Dedifferentiated amniotic fluid mesenchymal stem cell (primary cell): ENCODE data around the gene NAMPT.

Experiments
- DNase-seq: peaks from one replicate; pipeline ENCODE4 v3.0.0-alpha.2; 2016; ENCODE audit errors: extremely low spot score

NAMPT gene

DNA sequence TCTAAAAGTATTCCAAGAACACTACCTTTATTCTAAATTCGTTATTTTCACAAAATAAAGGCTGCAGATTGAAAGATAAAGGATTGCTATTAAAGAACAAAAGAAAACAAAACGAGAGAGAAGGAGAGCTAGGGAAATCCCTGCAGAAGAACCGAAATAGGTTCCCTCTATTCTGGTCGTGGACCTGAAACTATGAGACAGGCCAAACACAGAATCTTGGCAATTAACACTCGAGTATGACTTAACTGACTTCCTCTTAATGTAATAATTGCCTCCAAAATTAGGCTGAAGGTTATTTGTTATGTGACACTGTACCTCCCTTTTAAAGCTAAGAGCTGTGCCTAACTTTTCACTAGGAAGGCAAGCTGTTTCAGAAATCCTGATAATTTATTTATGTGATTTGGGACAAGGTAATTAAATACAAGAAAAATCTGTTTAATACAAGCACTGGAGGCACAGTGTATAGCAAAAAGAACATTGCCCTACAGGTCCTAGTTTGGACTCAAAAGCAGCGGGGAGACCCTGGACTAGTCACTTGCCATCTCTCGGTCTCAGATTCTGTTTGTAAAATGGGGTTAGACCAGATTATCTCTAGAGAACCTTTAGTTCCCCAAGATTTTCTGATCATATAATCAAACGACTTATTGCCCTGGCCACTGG, 11.6 kb downstream of the NAMPT start:
- no peak for DNase-seq

DNA sequence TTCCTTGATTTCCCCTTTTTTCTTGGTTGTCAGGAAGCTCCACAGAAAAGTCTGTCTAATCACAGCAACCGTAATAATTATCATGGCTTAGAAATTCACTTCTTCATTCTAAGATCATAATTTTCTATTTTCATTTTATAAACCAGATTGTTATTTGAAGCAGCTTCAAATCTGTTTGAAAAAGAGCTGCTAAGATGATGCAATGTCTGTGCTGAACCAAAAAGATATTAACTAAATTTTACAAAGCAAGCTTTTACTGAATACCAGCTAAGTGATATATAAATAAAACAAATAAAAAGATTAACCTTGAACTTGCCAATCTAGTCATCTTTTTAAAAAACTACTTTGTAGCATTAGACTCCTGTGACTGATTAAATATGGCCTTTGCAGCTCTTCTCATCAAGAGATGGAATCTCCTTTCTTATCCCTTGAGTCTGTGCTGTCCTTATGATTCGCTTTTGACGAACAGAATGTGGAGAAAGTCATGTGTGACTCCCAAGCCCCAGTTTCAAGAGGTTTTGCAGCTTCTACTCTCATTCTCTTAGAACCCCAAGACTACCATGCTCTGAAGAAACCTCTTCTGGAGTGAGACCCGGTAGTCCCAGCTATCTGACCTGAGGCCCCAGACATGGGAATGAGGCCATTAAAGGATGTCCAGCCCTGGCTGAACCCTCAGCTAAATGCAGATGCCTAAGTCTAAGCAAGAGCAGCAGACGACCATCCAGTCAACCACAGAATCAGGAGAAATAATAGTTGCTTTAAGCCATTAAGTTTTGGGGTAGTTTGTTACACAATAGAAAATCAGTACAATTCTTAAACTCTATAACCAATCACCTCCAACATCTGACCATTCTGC, 14.4 kb downstream of the NAMPT start:
- no peak for DNase-seq

DNA sequence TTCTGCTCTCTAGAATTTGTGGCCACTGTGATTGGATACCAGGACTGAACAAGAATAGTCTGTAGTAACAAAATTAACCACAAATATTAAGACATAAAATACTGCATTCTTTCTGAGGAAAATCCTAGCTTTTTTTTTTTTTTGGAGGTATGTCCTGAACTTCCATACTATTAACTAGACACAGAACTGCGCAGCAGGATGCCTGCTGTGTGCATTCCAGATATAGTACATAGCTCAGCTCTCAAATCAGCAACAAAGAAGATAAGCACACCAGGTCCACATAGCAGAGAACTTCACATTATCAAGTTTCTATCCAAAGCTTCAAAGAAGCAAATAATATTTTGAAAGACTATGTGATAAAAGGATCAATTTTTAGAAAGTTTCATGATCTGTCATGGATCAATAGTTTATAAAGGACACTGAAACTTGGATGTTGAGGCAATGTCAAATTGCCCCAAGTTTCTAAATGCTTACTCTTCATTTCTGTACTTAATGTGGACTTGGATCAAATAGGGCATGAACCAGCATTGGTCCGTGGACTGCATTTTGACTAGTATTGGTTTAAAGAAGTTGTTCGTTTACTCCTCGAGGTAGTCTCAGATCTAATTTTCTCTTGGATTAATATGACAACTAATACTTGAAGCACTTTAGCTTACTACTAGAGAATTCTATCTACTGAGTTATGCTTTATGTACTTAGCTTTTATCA, 15.4 kb downstream of the NAMPT start:
- no peak for DNase-seq

DNA sequence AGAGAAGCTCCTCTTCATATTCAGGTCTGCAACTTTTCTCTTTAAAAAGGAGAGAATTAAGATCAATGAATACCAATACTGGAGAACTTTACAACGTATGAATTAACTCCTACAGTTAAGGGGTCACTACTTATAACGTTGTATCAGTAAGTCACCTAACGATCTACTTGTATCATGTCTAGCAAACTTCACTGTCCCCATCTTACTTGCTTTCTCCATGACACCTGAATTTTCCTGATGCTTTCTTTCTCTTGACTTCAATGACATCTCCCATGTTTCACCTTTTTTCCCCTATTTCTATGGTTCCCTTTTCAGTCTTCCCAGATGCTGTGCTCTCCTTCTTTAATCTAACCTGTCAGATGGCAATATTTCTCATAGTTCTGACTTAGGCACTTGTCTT, 19.6 kb downstream of the NAMPT start:
- DNase-seq, result no peak

DNA sequence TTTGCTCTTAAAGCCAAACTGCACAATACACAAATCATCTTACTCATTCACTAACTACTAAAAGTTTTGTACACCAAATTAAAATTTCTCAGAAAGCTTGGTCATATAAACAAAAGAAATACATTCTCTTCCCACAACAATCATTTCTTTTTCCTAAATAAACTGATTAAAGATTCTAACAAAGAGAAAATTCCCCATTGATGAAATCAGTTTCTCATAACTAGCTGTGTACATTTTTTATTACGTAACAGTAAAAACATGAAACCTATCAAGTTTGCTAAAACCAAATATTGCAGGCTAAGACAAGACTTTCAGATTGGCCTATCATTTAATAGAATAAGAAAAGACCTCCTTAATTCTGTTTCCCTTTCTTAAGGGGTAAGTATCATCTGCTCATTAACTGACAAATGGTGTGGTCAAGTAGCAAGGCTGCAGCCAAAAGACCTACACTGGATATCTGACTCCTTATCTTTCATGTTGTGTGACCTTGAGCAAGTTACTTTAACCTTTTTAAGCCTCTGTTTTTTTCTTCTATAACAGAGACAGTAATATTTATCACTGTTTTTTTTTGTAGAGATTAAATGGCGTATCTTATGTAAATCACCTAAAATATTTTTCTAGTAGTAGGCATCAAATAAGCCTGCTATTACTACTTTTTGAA, 22.4 kb downstream of the NAMPT start:
- DNase-seq, result no peak

DNA sequence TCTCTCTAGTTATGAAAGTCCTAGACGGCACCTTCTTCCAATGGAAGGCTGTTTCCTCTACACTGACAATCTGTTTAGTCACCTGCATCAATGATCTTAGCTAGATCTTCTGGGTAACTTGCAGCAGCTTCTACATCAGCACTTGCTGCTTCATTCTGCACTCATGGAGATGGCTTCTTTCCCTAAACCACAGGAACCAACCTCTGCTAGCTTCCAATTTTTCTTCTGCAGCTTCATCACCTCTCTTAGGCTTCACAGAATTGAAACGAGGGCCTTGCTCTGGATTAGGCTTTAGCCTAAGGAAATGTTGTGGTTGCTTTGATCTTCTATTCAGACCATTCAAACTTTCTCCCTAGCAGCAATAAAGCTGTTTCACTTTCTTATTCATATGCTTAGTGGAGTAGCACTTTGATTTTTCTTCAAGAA, 24.6 kb downstream of the NAMPT start:
- DNase-seq, result no peak

DNA sequence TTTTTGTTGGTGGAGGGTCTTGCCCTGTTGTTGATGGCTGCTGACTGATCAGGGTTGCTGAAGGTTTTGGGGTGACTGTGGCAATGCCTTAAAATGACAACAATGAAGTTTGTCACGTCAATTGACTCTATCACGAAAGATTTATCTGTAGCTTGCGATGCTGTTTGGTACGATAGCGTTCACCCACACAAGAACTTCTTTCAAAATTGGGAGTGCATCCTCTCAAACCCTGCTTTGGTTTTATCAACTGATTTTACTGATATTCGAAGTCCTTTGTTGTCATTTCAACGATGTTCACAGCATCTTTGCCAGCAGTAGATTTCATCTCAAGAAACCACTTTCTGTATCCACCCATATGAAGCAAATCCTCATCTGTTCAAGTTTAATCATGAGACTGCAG, 26.0 kb downstream of the NAMPT start:
- DNase-seq, result no peak

DNA sequence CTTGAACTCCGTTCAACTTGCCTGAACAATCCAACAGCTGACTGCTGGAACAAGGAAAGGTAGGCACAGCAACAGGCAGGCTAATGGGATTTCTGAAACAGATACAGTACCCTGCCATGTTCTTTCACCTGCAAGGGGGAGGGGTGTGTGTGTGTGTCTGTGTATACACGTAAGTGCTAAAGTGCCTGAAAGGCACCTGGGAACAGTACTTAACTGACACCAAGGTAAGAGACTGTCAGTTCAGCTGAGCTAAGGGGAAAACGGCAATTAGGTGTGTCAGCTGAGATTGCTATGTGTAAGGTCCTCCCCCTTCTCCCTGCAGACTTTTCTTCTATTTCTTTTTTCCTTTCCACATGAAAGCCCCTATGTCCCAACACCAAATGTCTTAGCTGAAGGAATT, 27.0 kb downstream of the NAMPT start:
- no peak for DNase-seq

DNA sequence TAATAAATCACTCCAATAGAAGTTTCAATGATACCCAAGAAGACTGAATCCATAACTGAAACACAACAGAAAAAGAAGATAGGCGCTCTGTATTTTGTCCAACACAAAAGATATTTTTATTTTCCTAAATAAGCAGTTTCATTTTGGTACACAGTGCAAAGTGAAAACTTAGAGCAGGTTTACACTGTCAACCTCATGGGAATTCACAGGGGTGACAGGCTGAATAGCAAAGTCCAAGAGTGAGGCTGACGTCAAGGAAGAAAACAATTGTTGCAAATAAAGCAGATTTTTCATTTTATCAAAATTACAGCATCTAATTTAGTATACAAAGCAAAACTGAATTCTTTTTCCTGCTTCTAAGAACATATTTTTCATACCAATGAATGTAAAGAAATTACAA, 28.6 kb downstream of the NAMPT start:
- no peak for DNase-seq

DNA sequence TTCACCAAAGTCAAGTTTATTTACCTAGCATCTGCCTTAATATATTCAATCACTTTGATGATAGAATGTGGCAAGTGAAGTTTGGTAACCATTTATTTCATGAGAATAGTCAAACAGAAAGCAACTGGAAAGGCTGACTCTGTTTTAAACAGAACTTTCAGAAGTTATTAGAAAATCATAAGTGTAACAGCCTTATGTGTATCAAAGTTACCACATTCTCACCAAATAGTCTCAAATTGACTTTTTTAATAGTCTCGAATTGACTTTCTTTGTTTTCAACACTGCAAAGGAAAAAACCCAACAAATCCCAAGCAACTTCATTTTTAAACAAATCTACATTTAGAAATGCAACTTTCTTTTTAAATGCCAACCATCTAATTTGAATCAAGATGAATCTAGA, 29.5 kb downstream of the NAMPT start:
- no peak for DNase-seq

DNA sequence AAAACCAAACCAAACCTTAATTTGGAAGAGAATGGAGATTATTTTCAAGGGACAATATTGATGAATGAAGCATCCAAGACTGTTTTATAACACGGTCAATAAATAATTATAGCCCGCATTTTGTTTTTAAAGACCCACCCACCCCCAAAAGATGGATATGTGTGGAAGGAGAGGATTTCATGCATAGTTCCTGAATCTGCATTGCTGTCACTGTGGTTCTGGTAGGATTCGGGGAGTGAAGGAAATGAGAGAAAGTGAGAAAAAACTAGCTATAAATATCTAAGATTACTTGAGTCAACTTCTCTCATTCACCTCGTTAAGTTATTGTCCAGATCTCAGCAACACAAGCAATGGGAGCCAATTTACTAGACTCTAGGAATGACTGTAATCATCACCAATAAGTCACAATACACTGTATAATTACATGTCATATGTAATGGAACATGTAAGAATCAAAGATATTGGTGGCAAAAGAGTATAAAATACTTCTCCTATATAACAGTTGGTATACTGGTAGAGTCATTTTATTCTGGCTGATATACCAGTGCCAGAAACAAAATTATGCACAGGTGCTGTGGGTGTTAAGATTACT, 30.2 kb downstream of the NAMPT start:
- no peak for DNase-seq

DNA sequence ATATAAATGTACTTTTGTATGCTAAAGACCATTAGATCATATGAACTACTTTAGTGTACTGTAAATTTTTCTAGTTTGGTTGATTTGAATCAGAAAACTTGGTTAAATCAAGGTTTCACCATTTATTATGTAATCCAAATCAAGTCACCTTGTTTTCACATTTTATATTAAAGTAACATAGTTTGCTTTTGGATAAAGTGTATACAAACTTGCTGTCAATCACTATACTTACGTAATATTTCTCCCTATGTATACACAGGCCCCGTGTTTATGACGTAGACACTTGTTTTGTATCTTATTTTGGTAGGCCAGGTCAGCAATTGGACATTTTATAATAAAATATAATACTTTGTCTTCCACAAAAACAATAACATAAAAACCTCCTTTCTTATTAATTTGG, 32.2 kb downstream of the NAMPT start:
- DNase-seq, result no peak

DNA sequence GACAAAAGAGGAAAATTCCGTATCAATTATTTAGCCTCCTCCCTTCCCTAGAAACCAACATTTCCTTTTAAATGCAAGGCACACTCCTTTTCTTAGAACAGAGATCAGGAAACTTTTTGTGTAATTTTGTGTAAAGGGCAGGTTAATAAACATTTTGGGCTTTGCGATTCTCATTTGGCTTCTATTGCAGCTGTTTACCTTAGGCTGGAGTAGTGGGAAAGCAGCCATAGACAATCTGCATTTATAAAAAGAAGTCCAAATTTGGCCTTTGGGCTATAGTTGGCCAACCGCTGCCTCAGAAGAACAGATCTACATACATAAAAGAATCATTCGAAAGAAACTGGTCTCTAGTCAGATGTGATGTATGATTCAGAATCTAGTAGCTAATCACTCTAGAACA, 35.3 kb downstream of the NAMPT start:
- DNase-seq, result no peak

DNA sequence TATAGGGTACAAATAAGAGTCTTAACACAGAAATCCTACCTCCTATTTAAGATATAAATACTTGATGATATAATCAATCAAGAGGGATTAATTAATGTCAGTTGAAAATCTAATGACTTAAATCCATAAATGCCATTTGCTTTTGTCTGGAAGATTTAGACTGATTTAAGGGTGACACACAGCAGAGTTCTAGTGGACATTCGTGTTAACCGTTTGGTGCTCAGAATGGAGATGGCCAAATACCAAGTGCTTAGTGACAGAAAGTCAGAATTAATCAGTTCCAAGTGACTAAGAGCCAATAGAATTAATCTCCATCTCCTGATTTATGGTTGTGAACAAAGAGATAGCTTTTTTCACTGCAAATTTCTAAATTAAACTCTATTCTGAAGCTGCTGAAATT, 36.2 kb downstream of the NAMPT start:
- DNase-seq, result no peak

DNA sequence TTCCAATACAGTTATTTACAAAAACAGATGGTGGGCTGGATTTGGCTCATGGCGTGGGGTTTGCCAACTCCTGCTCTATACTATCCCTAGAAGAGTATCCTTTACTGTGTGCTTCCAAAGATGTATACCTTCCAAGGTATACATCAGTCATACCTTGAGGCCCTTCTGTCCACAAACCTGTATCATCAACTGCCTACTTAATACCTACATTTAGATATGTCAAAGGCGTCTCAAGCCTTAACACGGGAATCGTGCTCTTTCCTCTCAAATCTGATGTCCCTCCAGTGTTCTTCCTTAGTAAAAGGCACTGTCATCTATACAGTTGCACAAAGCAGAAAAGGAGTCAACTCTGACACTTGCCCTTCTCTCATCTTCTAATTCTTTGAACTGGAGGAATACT, 36.9 kb downstream of the NAMPT start:
- DNase-seq, result no peak

DNA sequence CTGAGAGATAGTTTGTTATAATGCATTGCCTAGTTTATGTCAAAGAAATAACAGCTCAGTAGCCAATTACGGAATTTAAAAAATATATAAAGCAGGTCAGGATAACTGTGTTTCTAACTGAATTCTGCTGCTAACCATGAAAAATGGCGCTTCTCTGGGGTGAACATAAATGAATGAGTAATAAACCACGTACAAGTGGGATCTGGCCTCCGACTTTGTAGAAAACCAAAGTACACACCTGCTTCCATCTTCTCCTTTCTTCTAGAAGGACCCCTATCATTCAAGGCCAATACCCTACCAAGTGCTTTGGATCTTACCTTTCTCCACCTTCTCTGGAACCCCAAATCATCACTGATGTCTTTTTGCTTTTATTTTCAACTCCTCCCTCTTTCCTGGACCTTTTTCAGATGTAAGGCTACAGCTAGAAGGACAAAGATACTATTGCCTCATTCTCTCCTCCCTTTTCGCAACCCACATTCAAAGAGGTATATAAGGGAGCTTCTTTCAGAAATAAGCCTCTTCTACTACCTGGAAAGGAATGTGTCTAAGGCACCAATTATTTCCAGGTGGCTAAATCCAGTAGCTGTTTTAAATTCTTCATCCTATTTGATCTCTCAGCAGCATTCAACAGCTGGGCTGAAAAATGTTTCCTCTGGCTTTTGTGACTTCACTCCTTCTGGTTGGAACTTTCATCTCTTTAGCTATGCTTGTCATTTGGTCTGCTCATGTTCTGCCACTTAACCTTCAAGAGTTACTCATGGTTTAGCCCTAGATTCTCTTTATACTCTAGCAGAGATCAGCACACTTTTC, 37.7 kb downstream of the NAMPT start:
- no peak for DNase-seq

DNA sequence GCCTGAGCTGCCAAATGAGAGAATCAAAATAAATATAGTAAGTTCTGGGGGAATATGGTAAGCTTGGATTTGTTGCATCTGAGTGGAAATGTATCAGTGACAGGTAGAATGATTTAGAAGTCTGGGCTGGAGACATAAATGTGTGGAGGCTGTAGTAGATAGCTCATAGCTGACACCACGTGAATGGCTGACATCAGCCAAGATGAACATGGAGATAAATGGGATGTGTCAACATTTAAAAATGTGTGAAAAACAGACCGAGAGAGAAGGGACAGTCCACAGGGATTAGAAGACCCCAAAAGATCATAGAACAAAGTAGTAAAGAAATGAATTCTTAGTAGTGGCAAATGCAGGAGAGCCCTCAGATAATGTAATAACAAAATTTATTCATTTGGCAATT, 40.9 kb downstream of the NAMPT start:
- DNase-seq, result no peak

DNA sequence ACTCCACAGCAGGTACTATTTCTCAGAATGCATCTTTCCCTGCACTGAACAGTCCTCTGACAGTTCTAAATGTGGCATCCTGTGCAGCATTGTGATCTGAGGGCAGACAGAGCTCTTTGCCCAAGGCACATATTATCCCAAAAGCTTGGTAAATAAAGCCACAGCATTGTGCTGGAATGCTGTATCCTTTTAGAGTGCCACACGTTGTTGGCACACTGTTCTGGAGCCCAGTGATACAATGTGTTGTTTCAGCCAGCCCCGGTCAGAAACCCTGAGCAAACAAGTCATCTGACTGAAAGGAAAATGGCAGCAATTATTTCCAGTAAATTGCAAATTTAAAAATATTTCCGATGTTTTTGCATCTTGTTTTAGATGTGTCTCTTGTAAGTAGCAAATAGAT, 45.4 kb downstream of the NAMPT start:
- no peak for DNase-seq

DNA sequence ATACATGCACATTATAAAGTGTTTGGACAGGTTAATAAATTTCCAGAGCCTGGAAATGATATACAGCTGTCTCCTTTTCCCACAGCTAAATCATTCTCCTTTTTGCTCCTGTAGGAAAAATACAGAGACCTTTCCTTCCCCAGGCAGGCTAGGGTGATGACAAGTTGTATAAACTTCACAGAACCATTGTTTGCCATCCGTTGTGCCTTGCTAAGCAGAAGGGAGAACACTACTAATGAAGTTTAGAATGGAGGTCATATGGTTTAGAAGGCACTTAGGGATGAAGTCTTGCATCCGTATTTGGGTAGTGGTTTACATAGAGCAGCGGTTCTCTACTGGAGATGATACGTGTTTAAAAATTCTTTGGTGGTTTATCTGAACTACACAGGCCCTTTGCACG, 46.0 kb downstream of the NAMPT start:
- no peak for DNase-seq

DNA sequence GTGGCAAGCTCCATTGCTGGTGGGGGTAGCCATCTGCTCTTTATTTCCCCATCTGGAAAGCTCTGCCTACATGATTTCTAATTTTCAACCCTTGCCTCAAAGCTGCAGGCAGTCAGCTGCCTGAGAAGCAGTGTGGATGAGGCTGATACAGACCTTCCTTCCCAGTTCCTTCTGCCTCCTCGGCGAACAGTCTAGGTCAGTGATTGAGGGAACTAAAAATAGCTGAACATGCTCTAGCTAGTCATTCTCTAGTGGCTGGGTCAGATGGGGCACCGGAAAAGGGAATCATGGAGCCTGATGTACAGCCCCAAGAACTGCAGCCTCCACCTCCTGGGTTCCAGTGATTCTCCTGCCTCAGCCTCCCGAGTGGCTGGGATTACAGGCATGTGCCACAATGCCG, 48.7 kb downstream of the NAMPT start:
- no peak for DNase-seq

DNA sequence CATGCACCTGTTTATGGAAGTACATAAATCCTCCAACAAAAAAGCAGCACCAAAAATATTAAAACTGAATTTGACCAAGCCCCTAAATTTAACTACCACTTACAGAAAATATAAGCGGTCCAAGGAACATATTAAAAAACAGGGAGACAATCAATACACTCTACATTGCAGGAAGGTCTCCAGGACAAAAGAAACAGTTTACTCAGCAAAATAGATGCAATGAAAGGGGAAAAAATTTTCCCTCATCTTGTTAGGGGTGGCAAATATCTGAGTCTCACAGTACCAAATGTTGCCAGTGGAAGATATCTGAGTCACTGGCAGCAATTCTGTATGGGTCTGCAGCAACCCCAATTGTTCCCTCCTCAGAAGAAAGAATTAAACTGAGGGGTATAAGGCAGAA, 50.4 kb downstream of the NAMPT start:
- no peak for DNase-seq
